LNCaP clone FGC (cell line): ENCODE results near the gene BHMT.
"Not testable (repeated sequence)": the region's sequence is repeated elsewhere in the genome, so short reads cannot be mapped to it uniquely, and the experiment has no call there.

Source experiments
- DNase-seq: peaks from one replicate; pipeline ENCODE4 v3.0.0-alpha.2; 2011; ENCODE audit warnings: low read depth
- H3K4me3 ChIP-seq: 2 replicates; pipeline ENCODE4 v1.5.1; 2011; ENCODE audit warnings: mild to moderate bottlenecking, low read depth, low read length, control low read depth
- CTCF ChIP-seq: IDR thresholded peaks from 2 replicates; pipeline ENCODE4 v1.5.1; 2012; ENCODE audit warnings: mild to moderate bottlenecking; ENCODE audit not compliant: control insufficient read depth, insufficient read depth; ENCODE audit errors: extremely low read depth

BHMT gene

GRCh38 chr5:79147076-79147475 lies 35.5 kb downstream of the BHMT start:
- no peak overlapping the region for H3K4me3 ChIP-seq
- TF ChIP-seq CTCF = no peak
- DNase-seq = no peak

GRCh38 chr5:79149433-79149832 lies 37.8 kb downstream of the BHMT start:
- no peak for DNase-seq
- TF ChIP-seq CTCF = no peak
- H3K4me3 ChIP-seq = no peak overlapping the region

- TF ChIP-seq CTCF = no peak
Measured at GRCh38 chr5:79151942-79152671, 40.5 kb downstream of the BHMT start.

GRCh38 chr5:79157305-79157704 lies 45.7 kb downstream of the BHMT start:
- TF ChIP-seq CTCF = no peak
- DNase-seq = no peak
- H3K4me3 ChIP-seq = no peak overlapping the region

More at GRCh38 chr5:79151942-79152671, 40.5 kb downstream of the BHMT start:
- DNase-seq = no peak
- no peak overlapping the region for H3K4me3 ChIP-seq

GRCh38 chr5:79161647-79162046 lies 50.0 kb downstream of the BHMT start:
- H3K4me3 ChIP-seq, DNase-seq: not testable (repeated sequence)

- H3K4me3 ChIP-seq = no peak overlapping the region
- DNase-seq = no peak
- TF ChIP-seq CTCF = no peak
Measured at GRCh38 chr5:79168031-79168430, 56.4 kb downstream of the BHMT start.

GRCh38 chr5:79170661-79171060 lies 59.1 kb downstream of the BHMT start:
- H3K4me3 ChIP-seq = no peak overlapping the region
- no peak for TF ChIP-seq CTCF
- DNase-seq = no peak
